ENCODE measurements around the gene PCYOX1L.

- no peak for TF ChIP-seq CTCF (conservative IDR thresholded peaks at IDR 0.05; ENCODE audit: low read depth in 2 of 2)
- TF ChIP-seq POLR2AphosphoS5 (IDR thresholded peaks at IDR 0.05; ENCODE audit: low read depth): no peak
- no peak for TF ChIP-seq EZH2phosphoT487 (IDR thresholded peaks at IDR 0.05; ENCODE audit: unreplicated experiment)
- no peak for TF ChIP-seq REST (IDR thresholded peaks at IDR 0.05; ENCODE audit: unreplicated experiment)
Observed at GRCh38 chr5:149366169-149366729, 8.4 kb downstream of the PCYOX1L start.

Data from GM23338 (cell line).